ENCODE measurements around the gene SLC41A1.

GRCh38 chr1:205792481-205792881 lies 20.5 kb downstream of the SLC41A1 start:
- TF ChIP-seq CTCF (IDR thresholded peaks at IDR 0.05; ENCODE audit: low read length) (no peak), EZH2 (optimal IDR thresholded peaks at IDR 0.05; ENCODE audit: low read depth, low read length) (no peak)
